HEK293 (cell line): Measurements from ENCODE around the gene GMPPA.

Experiments used
- BCL11B ChIP-seq: fragments of 450-650 bp; formaldehyde crosslinking; IDR thresholded peaks from 2 replicates; pipeline ENCODE4 v1.5.1; 2016; ENCODE audit warnings: low read depth, missing biosample characterization, missing genetic modification characterization
- EGR2 ChIP-seq: fragments of 450-650 bp; formaldehyde crosslinking; IDR thresholded peaks from 2 replicates; pipeline ENCODE4 v1.5.1; 2016; ENCODE audit warnings: low read depth, missing biosample characterization, missing genetic modification characterization
- KLF9 ChIP-seq: fragments of 450-650 bp; formaldehyde crosslinking; IDR thresholded peaks from 2 replicates; pipeline ENCODE4 v1.5.1; 2016; ENCODE audit warnings: missing biosample characterization, missing genetic modification characterization, low read depth
- PBX3 ChIP-seq: sonication (generic); formaldehyde crosslinking; IDR thresholded peaks from 2 replicates; pipeline ENCODE4 v1.8.1; 2022; ENCODE audit warnings: mild to moderate bottlenecking, moderate library complexity, missing genetic modification reagents
- ZNF121 ChIP-seq: fragments of 450-650 bp; formaldehyde crosslinking; IDR thresholded peaks from 2 replicates; pipeline ENCODE4 v1.5.1; 2016; ENCODE audit warnings: missing biosample characterization, missing genetic modification characterization
- ZNF416 ChIP-seq: fragments of 450-650 bp; formaldehyde crosslinking; IDR thresholded peaks from 2 replicates; pipeline ENCODE4 v1.5.1; 2016; ENCODE audit warnings: missing biosample characterization, missing genetic modification characterization
- ZNF521 ChIP-seq: fragments of 450-650 bp; formaldehyde crosslinking; IDR thresholded peaks from 2 replicates; pipeline ENCODE4 v1.5.1; 2017; ENCODE audit warnings: missing biosample characterization, mild to moderate bottlenecking, missing genetic modification characterization
- ZNF558 ChIP-seq: fragments of 450-650 bp; formaldehyde crosslinking; IDR thresholded peaks from 2 replicates; pipeline ENCODE4 v1.5.1; 2016; ENCODE audit warnings: missing biosample characterization, missing genetic modification characterization
- ZNF776 ChIP-seq: fragments of 450-650 bp; formaldehyde crosslinking; IDR thresholded peaks from 2 replicates; pipeline ENCODE4 v1.5.0; 2017; ENCODE audit warnings: missing biosample characterization, missing genetic modification characterization, borderline replicate concordance
- TF ChIP-seq, protein P1 (sequence below): fragments of 450-650 bp; formaldehyde crosslinking; IDR thresholded peaks from 2 replicates; pipeline ENCODE4 v1.5.1; 2016; ENCODE audit warnings: missing biosample characterization, missing genetic modification characterization
- TF ChIP-seq, protein P2 (sequence below): fragments of 450-650 bp; formaldehyde crosslinking; conservative IDR thresholded peaks from 2 replicates; pipeline ENCODE4 v1.5.1; 2016; ENCODE audit warnings: low read depth, missing biosample characterization, missing genetic modification characterization
- TF ChIP-seq, protein P3 (sequence below): fragments of 450-650 bp; formaldehyde crosslinking; IDR thresholded peaks from 2 replicates; pipeline ENCODE4 v1.5.1; 2017; ENCODE audit warnings: missing biosample characterization, missing genetic modification characterization
- TF ChIP-seq, protein P4 (sequence below): fragments of 450-650 bp; formaldehyde crosslinking; IDR thresholded peaks from 2 replicates; pipeline ENCODE4 v1.5.1; 2016; ENCODE audit warnings: missing biosample characterization, missing genetic modification characterization
- TF ChIP-seq, protein P5 (sequence below): fragments of 450-650 bp; formaldehyde crosslinking; IDR thresholded peaks from 2 replicates; pipeline ENCODE4 v1.5.1; 2017; ENCODE audit warnings: missing biosample characterization, missing genetic modification characterization

- TF ChIP-seq, protein P1, sequence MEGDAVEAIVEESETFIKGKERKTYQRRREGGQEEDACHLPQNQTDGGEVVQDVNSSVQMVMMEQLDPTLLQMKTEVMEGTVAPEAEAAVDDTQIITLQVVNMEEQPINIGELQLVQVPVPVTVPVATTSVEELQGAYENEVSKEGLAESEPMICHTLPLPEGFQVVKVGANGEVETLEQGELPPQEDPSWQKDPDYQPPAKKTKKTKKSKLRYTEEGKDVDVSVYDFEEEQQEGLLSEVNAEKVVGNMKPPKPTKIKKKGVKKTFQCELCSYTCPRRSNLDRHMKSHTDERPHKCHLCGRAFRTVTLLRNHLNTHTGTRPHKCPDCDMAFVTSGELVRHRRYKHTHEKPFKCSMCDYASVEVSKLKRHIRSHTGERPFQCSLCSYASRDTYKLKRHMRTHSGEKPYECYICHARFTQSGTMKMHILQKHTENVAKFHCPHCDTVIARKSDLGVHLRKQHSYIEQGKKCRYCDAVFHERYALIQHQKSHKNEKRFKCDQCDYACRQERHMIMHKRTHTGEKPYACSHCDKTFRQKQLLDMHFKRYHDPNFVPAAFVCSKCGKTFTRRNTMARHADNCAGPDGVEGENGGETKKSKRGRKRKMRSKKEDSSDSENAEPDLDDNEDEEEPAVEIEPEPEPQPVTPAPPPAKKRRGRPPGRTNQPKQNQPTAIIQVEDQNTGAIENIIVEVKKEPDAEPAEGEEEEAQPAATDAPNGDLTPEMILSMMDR (tag by site-specific recombination), result peak; percentile 95
- TF ChIP-seq EGR2 (tag by site-specific recombination), result peak; percentile 56; the same call in 1 of the 2 replicates
- TF ChIP-seq, protein P2, sequence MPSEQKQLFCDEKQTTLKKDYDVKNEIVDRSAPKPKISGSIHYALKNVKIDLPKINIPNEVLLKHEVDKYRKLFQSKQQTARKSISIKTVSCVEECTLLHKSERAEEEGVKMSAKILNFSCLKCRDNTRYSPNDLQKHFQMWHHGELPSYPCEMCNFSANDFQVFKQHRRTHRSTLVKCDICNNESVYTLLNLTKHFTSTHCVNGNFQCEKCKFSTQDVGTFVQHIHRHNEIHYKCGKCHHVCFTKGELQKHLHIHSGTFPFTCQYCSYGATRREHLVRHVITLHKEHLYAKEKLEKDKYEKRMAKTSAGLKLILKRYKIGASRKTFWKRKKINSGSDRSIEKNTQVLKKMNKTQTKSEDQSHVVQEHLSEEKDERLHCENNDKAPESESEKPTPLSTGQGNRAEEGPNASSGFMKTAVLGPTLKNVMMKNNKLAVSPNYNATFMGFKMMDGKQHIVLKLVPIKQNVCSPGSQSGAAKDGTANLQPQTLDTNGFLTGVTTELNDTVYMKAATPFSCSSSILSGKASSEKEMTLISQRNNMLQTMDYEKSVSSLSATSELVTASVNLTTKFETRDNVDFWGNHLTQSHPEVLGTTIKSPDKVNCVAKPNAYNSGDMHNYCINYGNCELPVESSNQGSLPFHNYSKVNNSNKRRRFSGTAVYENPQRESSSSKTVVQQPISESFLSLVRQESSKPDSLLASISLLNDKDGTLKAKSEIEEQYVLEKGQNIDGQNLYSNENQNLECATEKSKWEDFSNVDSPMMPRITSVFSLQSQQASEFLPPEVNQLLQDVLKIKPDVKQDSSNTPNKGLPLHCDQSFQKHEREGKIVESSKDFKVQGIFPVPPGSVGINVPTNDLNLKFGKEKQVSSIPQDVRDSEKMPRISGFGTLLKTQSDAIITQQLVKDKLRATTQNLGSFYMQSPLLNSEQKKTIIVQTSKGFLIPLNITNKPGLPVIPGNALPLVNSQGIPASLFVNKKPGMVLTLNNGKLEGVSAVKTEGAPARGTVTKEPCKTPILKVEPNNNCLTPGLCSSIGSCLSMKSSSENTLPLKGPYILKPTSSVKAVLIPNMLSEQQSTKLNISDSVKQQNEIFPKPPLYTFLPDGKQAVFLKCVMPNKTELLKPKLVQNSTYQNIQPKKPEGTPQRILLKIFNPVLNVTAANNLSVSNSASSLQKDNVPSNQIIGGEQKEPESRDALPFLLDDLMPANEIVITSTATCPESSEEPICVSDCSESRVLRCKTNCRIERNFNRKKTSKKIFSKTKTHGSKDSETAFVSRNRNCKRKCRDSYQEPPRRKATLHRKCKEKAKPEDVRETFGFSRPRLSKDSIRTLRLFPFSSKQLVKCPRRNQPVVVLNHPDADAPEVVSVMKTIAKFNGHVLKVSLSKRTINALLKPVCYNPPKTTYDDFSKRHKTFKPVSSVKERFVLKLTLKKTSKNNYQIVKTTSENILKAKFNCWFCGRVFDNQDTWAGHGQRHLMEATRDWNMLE (tag by site-specific recombination), result no peak
- TF ChIP-seq KLF9 (tag by site-specific recombination), result no peak
- TF ChIP-seq, protein P3, sequence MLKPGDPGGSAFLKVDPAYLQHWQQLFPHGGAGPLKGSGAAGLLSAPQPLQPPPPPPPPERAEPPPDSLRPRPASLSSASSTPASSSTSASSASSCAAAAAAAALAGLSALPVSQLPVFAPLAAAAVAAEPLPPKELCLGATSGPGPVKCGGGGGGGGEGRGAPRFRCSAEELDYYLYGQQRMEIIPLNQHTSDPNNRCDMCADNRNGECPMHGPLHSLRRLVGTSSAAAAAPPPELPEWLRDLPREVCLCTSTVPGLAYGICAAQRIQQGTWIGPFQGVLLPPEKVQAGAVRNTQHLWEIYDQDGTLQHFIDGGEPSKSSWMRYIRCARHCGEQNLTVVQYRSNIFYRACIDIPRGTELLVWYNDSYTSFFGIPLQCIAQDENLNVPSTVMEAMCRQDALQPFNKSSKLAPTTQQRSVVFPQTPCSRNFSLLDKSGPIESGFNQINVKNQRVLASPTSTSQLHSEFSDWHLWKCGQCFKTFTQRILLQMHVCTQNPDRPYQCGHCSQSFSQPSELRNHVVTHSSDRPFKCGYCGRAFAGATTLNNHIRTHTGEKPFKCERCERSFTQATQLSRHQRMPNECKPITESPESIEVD, result no peak
- no peak for TF ChIP-seq PBX3
- TF ChIP-seq, protein P4, sequence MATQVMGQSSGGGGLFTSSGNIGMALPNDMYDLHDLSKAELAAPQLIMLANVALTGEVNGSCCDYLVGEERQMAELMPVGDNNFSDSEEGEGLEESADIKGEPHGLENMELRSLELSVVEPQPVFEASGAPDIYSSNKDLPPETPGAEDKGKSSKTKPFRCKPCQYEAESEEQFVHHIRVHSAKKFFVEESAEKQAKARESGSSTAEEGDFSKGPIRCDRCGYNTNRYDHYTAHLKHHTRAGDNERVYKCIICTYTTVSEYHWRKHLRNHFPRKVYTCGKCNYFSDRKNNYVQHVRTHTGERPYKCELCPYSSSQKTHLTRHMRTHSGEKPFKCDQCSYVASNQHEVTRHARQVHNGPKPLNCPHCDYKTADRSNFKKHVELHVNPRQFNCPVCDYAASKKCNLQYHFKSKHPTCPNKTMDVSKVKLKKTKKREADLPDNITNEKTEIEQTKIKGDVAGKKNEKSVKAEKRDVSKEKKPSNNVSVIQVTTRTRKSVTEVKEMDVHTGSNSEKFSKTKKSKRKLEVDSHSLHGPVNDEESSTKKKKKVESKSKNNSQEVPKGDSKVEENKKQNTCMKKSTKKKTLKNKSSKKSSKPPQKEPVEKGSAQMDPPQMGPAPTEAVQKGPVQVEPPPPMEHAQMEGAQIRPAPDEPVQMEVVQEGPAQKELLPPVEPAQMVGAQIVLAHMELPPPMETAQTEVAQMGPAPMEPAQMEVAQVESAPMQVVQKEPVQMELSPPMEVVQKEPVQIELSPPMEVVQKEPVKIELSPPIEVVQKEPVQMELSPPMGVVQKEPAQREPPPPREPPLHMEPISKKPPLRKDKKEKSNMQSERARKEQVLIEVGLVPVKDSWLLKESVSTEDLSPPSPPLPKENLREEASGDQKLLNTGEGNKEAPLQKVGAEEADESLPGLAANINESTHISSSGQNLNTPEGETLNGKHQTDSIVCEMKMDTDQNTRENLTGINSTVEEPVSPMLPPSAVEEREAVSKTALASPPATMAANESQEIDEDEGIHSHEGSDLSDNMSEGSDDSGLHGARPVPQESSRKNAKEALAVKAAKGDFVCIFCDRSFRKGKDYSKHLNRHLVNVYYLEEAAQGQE (tag by site-specific recombination), result no peak
- TF ChIP-seq, protein P5, sequence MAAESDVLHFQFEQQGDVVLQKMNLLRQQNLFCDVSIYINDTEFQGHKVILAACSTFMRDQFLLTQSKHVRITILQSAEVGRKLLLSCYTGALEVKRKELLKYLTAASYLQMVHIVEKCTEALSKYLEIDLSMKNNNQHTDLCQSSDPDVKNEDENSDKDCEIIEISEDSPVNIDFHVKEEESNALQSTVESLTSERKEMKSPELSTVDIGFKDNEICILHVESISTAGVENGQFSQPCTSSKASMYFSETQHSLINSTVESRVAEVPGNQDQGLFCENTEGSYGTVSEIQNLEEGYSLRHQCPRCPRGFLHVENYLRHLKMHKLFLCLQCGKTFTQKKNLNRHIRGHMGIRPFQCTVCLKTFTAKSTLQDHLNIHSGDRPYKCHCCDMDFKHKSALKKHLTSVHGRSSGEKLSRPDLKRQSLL (tag by site-specific recombination), result no peak
- TF ChIP-seq BCL11B (tag by site-specific recombination), result no peak
- no peak for TF ChIP-seq ZNF776 (tag by site-specific recombination)
- TF ChIP-seq ZNF521, result no peak
- TF ChIP-seq ZNF558, result no peak
- no peak for TF ChIP-seq ZNF416 (tag by site-specific recombination)
- no peak for TF ChIP-seq ZNF121
Observed at GRCh38 chr2:219530048-219530963, 31.6 kb downstream of the GMPPA start.
